GM18499 (cell line): ENCODE results near the gene ABCD3.
"Not testable (repeated sequence)": the region's sequence is repeated elsewhere in the genome, so short reads cannot be mapped to it uniquely, and the experiment has no call there.

ENCODE experiments used
- ATAC-seq: cut with Tn5 transposase; IDR thresholded peaks from one replicate; pipeline ENCODE4 v1.9.1; 2021; ENCODE audit warnings: moderate number of reproducible peaks; ENCODE audit not compliant: insufficient read depth, unreplicated experiment

The ABCD3 gene

GRCh38 chr1:94411237-94411636, 7.0 kb upstream of the ABCD3 start:
- ATAC-seq = peak; percentile 78

- no peak for ATAC-seq
These were observed 4.9 kb upstream of the ABCD3 start for GRCh38 chr1:94413311-94413710.

- no peak for ATAC-seq
These were observed 1.1 kb upstream of the ABCD3 start for GRCh38 chr1:94416901-94417727.

- ATAC-seq = no peak
These were observed 536 bp upstream of the ABCD3 start for GRCh38 chr1:94417728-94417977.

GRCh38 chr1:94418664-94419655, 771 bp downstream of the ABCD3 start:
- no peak for ATAC-seq

GRCh38 chr1:94422115-94422820, 4.1 kb downstream of the ABCD3 start:
- no peak for ATAC-seq

- ATAC-seq = no peak
These were observed 7.8 kb downstream of the ABCD3 start for GRCh38 chr1:94425821-94426484.

GRCh38 chr1:94426485-94426870, 8.3 kb downstream of the ABCD3 start:
- ATAC-seq = not testable (repeated sequence)

GRCh38 chr1:94428441-94428840, 10.3 kb downstream of the ABCD3 start:
- ATAC-seq = no peak

GRCh38 chr1:94428927-94429528, 10.8 kb downstream of the ABCD3 start:
- ATAC-seq = not testable (repeated sequence)

- not testable (repeated sequence) for ATAC-seq
These were observed 11.9 kb downstream of the ABCD3 start for GRCh38 chr1:94430066-94430465.

GRCh38 chr1:94433866-94434265, 15.7 kb downstream of the ABCD3 start:
- ATAC-seq = no peak

- ATAC-seq = no peak
These were observed 16.3 kb downstream of the ABCD3 start for GRCh38 chr1:94434365-94435045.

GRCh38 chr1:94438692-94439276, 20.6 kb downstream of the ABCD3 start:
- no peak for ATAC-seq

GRCh38 chr1:94440088-94440487, 21.9 kb downstream of the ABCD3 start:
- no peak for ATAC-seq

GRCh38 chr1:94443067-94443466, 24.9 kb downstream of the ABCD3 start:
- ATAC-seq = not testable (repeated sequence)

- ATAC-seq = not testable (repeated sequence)
These were observed 26.6 kb downstream of the ABCD3 start for GRCh38 chr1:94444819-94445218.

GRCh38 chr1:94445733-94446132, 27.5 kb downstream of the ABCD3 start:
- ATAC-seq = not testable (repeated sequence)

- not testable (repeated sequence) for ATAC-seq
These were observed 28.0 kb downstream of the ABCD3 start for GRCh38 chr1:94446177-94446576.
